KOPT-K1 (cell line): Measurements from ENCODE around the gene GPR34.
A peak's percentile ranks its signal among the peaks of the same experiment; 100 is the strongest.

Source experiments
- H3K27ac ChIP-seq: fragments of 200-600 bp; sonication (generic); 2 replicates; pipeline ENCODE4 v1.5.1; 2016; ENCODE audit warnings: antibody characterized with exemption, mild to moderate bottlenecking, low read depth, low read length; ENCODE audit not compliant: poor library complexity, severe bottlenecking
- H3K36me3 ChIP-seq: fragments of 200-600 bp; sonication (generic); 2 replicates; pipeline ENCODE4 v1.5.1; 2017; ENCODE audit warnings: antibody characterized with exemption, mild to moderate bottlenecking, low read length, moderate library complexity; ENCODE audit not compliant: insufficient read depth
- H3K9me3 ChIP-seq: fragments of 200-600 bp; sonication (generic); 2 replicates; pipeline ENCODE4 v1.5.1; 2017; ENCODE audit warnings: antibody characterized with exemption, low read length, mild to moderate bottlenecking; ENCODE audit not compliant: insufficient read depth, poor library complexity, severe bottlenecking

Gene GPR34

DNA sequence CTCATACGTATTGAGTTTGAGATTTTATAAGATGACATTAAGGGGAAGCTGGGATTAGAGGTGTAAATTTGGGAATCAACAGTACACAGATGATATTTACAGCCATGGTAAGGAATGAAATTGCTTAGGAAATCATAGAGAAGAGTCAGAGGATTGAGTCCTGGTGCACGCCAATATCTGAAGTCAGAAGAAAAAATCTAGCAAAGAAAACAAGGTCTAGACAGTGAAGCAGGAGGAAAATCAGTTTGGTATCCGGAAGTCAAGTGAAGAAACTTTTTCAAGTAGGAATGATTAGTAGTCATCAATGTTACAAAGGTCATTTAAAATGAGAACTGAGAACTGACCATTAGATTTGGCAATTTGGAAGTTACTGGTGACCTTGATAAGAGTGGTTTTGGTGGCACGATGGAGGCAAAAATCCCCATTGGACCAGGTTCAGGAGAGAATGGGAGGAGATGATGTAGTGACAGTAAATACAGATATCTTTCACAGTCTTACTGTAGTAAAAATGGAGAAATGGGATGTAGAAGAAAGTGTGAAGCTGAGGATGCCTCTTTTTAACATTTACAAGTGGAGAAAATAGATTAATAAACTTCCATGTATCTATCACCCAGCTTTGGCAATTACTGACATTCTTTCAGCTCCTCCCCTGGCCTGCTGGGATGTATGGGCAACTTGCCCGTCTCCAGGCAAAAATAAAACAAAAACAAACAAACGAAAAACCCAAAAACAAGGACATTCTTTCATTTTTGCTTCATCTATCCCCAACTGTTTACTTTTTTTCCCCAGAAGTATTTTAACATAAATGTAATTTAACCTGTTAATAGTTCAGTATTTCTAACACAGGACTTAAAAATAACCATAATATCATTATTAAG is 11.4 kb upstream of the GPR34 start:
- H3K36me3 ChIP-seq, result no peaks in the 10 kb centered on the region
- H3K27ac ChIP-seq, result no peak overlapping the region
- H3K9me3 ChIP-seq, result no peaks in the 10 kb centered on the region

DNA sequence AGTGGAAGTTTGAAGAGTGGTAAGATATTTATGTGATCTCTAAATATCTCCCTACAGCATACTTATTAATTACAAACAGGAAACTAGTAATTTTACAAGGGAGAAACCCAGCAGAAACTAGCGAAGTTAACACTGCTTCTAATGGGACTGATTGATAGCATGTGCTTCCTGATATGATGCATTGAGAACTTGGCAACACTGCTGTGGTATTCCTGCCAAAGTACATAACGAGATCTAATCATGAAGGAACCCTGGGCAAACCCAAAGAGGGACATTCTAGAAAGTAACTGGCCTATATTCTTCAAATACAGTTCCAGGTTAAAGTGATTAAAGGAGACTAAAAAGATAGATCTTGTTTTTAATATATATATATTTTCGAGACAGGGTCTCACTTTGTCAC is 4.6 kb upstream of the GPR34 start:
- Histone ChIP-seq H3K27ac (no peak overlapping the region), H3K9me3 (no peaks in the 10 kb centered on the region), H3K36me3 (no peaks in the 10 kb centered on the region)

DNA sequence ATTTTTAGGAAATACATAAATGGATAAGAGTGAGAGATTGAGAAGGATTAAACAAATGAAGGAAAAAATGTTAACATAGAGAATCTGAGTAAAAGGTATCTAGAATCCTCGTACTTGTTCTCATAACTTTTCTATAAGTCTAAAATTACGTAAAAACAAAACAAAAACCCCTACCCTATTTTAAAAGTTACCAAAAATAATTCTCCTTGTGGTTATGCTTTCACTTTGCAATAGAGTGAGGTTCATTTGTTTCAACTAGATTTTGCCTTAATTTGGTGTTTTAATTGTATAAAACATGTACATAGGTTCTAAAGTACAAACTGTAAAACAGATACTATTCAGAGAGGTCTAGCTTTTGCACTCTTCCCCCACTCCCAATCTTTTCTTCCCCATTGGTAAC is 3.8 kb upstream of the GPR34 start:
- Histone ChIP-seq H3K36me3 (no peaks in the 10 kb centered on the region), H3K27ac (no peak overlapping the region), H3K9me3 (no peaks in the 10 kb centered on the region)

DNA sequence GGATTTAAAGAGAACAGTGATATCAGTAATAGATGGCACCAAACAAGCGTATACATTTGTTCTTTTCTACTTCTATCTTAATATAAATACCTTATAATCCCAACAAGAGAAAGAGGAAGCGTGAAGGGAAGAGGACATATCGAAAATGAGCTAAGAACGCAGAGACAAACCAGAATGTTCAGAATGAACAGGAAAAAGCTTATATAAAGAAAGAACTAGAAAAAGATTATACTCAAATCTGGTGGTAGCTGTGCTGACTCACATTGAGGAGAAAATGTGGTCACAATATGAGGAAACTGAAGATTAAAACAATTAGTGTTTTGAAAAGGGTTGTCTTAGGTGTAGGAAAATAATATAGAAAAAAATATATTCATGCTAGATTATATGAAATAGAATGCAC is 2.0 kb upstream of the GPR34 start:
- no peak overlapping the region for H3K27ac ChIP-seq

DNA sequence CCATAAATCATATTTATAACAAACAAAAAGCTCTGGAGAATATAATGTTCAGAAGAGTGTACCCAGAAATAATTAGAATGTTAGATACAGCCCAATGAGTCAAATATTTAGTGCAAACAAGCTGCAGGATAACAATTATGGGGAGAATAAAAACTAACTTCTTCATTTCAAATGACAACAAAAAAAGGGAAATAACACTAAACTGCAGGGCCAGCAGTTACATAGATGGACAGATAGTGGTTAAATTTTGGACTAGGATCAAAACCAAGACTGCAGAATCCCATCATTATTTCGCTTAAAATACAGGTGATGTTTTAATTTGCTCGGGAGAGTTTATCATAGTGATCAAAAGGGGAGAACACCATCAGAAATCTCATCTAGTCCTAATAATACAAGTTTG is 617 bp upstream of the GPR34 start:
- no peak overlapping the region for H3K27ac ChIP-seq
- H3K36me3 ChIP-seq, result no peaks in the 10 kb centered on the region
- no peaks in the 10 kb centered on the region for H3K9me3 ChIP-seq

More for the DNA sequence above, 2.0 kb upstream of the GPR34 start:
- no peaks in the 10 kb centered on the region for H3K36me3 ChIP-seq
- H3K9me3 ChIP-seq, result no peaks in the 10 kb centered on the region

DNA sequence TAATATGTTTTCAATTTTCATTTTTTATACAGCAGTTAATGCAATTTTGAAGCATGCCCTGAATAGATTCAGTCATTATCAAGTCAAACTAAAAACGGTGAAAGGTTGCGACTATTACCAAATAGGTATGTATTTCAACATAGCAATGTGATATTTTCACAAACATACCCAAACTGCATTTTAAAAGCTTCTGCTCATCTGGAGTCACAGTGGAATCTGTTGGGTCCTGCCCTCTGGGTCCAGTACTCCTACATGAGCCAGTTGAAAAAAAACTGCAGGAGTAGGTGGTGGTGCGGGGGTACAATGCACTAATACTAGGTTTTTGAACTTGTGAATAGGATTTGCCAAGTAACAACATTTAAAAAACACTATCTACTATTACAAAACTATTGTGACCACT is 938 bp downstream of the GPR34 start:
- Histone ChIP-seq H3K9me3 (no peaks in the 10 kb centered on the region), H3K36me3 (no peaks in the 10 kb centered on the region), H3K27ac (no peak overlapping the region)

DNA sequence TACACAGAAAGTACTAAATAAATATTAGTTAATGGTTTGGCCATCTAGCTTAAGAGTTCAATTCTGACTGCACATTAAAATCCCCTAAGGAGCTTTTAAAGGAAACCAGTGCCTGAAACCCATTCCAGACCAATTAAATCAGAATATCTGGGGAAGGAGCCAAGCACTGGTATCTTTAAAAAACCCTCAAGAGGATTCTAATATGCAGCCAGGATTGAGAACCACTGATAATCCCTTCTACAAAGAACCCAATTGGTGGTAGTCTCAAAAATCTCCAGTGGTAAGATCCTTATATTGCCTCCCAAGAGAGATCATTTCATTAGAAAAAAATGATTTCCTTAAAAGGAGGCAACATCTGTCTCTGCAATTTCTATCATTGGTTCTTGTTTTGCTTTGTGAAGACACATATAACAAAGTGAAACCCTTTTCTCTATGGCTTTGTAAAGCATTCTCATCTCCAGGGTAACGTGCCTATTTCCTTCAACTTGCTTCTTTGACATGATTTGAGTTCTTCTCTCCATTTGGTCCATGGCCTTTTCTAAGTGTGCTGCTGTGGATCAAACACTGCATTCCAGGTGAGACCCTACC is 3.5 kb downstream of the GPR34 start:
- H3K27ac ChIP-seq, result no peak overlapping the region
- no peaks in the 10 kb centered on the region for H3K36me3 ChIP-seq
- H3K9me3 ChIP-seq, result no peaks in the 10 kb centered on the region

DNA sequence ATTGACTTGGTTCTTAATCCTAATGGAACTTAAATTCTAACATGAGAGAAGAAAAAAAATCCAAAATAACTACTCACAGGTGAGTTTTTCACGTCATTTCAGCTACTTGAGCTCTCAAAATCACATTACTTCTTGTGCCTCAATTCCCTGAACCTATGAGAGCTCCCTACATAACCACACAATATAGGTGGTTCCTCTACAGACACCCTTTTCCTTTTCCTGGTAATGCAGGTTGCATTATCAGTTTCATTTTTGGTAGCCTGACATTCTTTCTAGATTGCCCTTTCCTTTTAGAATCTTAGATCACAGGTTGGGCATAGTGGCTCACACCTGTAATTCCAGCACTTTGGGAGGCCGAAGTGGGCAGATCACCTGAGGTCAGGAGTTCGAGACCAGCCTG is 4.3 kb downstream of the GPR34 start:
- no peak overlapping the region for H3K27ac ChIP-seq
- no peaks in the 10 kb centered on the region for H3K36me3 ChIP-seq
- H3K9me3 ChIP-seq, result no peaks in the 10 kb centered on the region

DNA sequence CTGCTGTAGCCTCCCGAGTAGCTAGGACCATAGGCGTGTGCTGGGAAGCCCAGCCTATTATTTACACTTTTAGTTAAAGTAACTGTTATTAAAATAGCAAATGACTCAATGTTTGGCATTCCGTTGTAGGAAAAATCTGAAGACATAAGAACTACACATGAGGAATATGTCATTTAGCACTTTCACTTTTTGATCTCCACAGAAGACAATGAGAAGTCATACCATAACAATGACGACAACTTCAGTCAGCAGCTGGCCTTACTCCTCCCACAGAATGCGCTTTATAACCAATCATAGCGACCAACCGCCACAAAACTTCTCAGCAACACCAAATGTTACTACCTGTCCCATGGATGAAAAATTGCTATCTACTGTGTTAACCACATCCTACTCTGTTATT is 6.7 kb downstream of the GPR34 start:
- no peak overlapping the region for H3K27ac ChIP-seq

DNA sequence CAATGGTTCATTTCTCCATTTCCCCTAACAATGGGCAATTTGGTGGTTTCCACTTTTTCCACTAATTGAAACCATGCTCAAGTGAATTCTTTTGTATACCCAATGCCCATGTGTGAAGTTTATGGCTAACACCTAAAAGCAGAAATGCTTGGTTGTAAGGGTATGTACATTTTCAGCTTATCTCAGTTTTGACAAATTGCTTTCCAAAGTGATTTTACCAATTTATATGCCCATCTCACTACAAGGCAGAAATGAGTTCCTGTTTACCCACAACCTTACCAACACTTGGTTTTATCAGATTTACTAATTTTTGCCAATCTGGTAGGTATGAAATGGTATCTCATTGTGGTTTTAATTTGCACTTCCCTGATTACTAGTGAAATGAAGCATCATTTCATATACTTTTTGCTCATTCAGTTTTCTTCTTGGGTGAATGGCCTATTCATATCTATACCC is 14.8 kb downstream of the GPR34 start:
- H3K9me3 ChIP-seq, result no peaks in the 10 kb centered on the region
- H3K36me3 ChIP-seq, result no peaks in the 10 kb centered on the region
- no peak overlapping the region for H3K27ac ChIP-seq

More for the DNA sequence above, 6.7 kb downstream of the GPR34 start:
- H3K9me3 ChIP-seq, result no peaks in the 10 kb centered on the region
- no peaks in the 10 kb centered on the region for H3K36me3 ChIP-seq

DNA sequence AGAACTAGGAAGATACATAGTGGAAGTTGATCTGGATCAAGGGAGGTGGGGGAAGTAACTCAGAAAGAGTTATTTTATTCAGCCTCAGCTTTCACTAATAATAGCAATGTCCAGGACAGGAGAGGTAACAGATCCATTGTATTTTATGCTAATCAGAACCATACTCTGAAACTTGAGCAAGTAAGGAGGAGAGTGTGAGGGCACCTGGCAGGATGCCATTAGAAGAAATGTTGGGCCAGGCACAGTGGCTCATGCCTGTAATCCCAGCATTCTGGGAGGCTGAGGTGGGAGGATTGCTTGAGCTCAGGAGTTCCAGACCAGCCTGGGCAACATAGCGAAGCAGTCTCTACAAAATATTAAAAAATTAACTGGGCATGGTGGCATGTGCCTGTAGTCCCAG is 16.3 kb downstream of the GPR34 start:
- H3K9me3 ChIP-seq, result no peaks in the 10 kb centered on the region
- H3K27ac ChIP-seq, result no peak overlapping the region
- no peaks in the 10 kb centered on the region for H3K36me3 ChIP-seq

DNA sequence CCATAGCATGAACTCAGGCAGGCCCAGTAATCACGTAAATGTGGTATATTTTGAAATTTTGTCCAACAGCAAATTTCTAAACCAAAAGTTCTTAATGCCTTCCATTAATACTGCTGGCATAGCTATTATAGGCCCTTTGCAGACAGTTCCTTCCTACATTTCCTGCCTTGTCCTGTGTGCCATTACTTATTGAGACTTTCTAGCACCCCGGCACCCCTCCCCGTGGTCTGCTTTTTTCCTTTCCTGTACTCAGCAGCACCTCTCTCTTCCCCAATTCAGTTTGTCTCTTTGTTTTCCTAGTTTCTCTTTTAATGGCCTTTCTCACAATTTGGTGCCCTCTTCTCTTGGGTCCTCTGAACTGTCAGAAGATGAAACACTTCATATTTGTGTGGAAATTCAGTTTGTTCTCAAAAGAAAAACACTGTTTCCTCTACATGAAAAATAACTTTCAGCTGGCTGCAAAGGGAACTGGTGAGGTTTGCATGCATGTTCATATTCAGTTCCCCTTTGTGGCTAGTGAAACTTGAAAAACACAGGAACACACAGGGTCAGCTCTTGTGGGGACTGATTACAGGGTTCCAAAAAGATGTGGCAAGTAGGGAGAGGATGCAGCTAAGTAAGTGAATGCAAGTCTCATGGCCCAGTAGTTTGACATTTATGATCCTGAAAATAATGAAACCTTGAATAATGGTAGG is 17.1 kb downstream of the GPR34 start:
- H3K36me3 ChIP-seq, result no peaks in the 10 kb centered on the region
- H3K9me3 ChIP-seq, result no peaks in the 10 kb centered on the region
- peak overlapping the region; percentile 47 for H3K27ac ChIP-seq

DNA sequence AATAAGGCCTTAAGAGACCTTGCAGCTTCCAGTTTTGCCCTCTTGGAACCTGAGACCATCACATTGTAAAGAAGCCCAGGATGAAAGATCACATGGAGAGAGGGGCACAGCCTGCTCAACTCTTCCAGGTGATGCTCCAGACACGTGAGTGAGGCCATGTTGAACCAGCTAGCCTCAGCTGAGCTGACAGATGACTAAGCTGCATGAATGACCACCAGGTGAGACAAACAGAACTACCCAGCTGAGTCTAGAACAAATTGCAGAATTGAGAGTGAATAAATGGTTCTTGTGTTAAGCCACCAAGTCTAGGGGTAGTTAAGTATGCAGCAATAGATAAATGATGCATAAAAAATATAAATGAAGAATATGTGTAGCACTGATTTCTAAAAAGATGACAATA is 18.4 kb downstream of the GPR34 start:
- Histone ChIP-seq H3K27ac (no peak overlapping the region), H3K9me3 (no peaks in the 10 kb centered on the region), H3K36me3 (no peaks in the 10 kb centered on the region)

DNA sequence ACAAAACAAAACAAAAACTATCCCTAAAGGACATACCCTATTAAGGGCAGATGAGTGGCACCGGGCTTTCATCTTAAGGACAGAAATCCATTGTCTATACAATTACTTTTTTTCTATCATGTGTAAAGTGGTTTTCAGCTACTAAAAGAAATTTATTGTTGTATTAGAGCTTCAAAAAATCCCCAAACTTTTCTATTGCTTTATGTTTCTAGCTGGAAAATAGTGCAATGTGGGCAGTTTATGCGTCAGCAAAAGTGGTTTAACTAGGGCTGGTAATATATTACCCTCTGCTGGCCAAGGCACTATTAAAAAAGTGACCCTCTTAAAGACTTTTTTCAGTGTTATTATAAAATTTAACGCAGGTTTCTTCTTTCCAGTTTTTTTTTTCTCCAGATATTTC is 19.7 kb downstream of the GPR34 start:
- Histone ChIP-seq H3K27ac (no peak overlapping the region), H3K36me3 (no peaks in the 10 kb centered on the region), H3K9me3 (no peaks in the 10 kb centered on the region)

DNA sequence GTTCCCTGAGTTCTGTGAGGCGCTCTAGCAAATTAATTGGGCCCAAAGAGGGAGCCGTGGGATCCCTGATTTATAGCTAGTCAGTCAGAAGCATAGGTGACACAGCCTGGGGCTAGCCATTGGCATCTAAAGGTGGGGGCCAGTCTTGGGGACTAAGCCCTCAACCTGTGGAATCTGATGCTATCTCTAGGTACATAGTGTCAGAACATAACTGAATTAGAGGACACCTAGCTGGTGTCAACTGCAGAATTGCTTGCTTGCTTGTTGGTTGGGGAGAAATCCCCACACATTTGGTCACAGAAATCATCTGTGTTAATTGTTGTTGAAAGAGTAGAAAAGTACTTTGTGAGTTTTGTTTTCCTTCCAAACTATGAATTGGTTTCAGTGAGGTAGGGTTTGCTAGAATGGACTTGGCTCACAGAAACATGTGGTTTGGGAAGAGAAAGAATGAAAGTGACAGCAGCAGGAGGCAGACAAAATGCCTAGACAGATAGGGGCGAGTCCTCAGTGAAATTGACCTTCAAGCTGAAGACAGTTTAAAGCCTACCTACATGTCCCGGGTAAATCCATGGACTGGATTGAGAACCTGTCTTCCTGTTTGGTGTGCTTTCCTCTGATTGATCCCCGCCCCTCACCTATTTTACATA is 22.4 kb downstream of the GPR34 start:
- Histone ChIP-seq H3K9me3 (no peaks in the 10 kb centered on the region), H3K27ac (no peak overlapping the region), H3K36me3 (no peaks in the 10 kb centered on the region)
